ENCODE results near the gene EMC8.

GRCh38 chr16:85765767-85766166, 33.6 kb downstream of the EMC8 start:
- TF ChIP-seq, protein P1, sequence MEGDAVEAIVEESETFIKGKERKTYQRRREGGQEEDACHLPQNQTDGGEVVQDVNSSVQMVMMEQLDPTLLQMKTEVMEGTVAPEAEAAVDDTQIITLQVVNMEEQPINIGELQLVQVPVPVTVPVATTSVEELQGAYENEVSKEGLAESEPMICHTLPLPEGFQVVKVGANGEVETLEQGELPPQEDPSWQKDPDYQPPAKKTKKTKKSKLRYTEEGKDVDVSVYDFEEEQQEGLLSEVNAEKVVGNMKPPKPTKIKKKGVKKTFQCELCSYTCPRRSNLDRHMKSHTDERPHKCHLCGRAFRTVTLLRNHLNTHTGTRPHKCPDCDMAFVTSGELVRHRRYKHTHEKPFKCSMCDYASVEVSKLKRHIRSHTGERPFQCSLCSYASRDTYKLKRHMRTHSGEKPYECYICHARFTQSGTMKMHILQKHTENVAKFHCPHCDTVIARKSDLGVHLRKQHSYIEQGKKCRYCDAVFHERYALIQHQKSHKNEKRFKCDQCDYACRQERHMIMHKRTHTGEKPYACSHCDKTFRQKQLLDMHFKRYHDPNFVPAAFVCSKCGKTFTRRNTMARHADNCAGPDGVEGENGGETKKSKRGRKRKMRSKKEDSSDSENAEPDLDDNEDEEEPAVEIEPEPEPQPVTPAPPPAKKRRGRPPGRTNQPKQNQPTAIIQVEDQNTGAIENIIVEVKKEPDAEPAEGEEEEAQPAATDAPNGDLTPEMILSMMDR (IDR thresholded peaks at IDR 0.05) = no peak
- TF ChIP-seq ZFX (IDR thresholded peaks at IDR 0.05; ENCODE audit: borderline replicate concordance) = no peak
